Amygdala (tissue), 56 donors: ENCODE measurements around the gene VWA7.
"Not testable (repeated sequence)": the region's sequence is repeated elsewhere in the genome, so short reads cannot be mapped to it uniquely, and the experiment has no call there.

Source experiments
- DNase-seq, 56 donors: peaks; one replicate each; lab custom pipeline; 2025; lab: John Stamatoyannopoulos, UW

Gene VWA7

GRCh38 chr6:31776989-31777666 lies at the start of gene VWA7:
Gene VWA7, minus strand, starts transcription at chr6:31777328. Its CDS starts 549 bp downstream, at chr6:31776779.
- peak in 15 of 56 donors; percentile 3 to 94 (median 33) for DNase-seq

- DNase-seq = peak in 35 of 56 donors; percentile 42 to 91 (median 70)
Measured at GRCh38 chr6:31826793-31827285, 49.7 kb upstream of the VWA7 start.

- no peak for DNase-seq
Measured at GRCh38 chr6:31825553-31825952, 48.4 kb upstream of the VWA7 start.

GRCh38 chr6:31823592-31824196 lies 46.6 kb upstream of the VWA7 start:
- not testable (repeated sequence) for DNase-seq

GRCh38 chr6:31822036-31822821 lies 45.1 kb upstream of the VWA7 start:
- DNase-seq = peak in 50 of 56 donors; percentile 20 to 94 (median 71)

GRCh38 chr6:31821301-31822035 lies 44.3 kb upstream of the VWA7 start:
- peak in 42 of 56 donors; percentile 19 to 86 (median 59) for DNase-seq

GRCh38 chr6:31820399-31820798 lies 43.3 kb upstream of the VWA7 start:
- not testable (repeated sequence) for DNase-seq

- no peak for DNase-seq
Measured at GRCh38 chr6:31819871-31820299, 42.8 kb upstream of the VWA7 start.

- peak in 12 of 56 donors; percentile 11 to 75 (median 48) for DNase-seq
Measured at GRCh38 chr6:31817929-31818511, 40.9 kb upstream of the VWA7 start.

GRCh38 chr6:31817133-31817928 lies 40.2 kb upstream of the VWA7 start:
- DNase-seq = peak in 18 of 56 donors; percentile 7 to 71 (median 34)

GRCh38 chr6:31815025-31815838 lies 38.1 kb upstream of the VWA7 start, which contains the start of the genes HSPA1A and HSPA1L:
Gene HSPA1A, plus strand, starts transcription at chr6:31815543. Its CDS starts 214 bp downstream, at chr6:31815757.
Gene HSPA1L, minus strand, starts transcription at chr6:31815283. Its CDS starts 3,311 bp downstream, at chr6:31811972.
- peak; percentile 65 to 100 (median 96) for DNase-seq

GRCh38 chr6:31814677-31815024 lies 37.5 kb upstream of the VWA7 start:
- DNase-seq = peak in 55 of 56 donors; percentile 63 to 97 (median 90)

- no peak for DNase-seq
Measured at GRCh38 chr6:31813465-31813849, 36.3 kb upstream of the VWA7 start.

GRCh38 chr6:31811645-31812044 lies 34.5 kb upstream of the VWA7 start:
- no peak for DNase-seq

GRCh38 chr6:31808599-31808998 lies 31.5 kb upstream of the VWA7 start:
- DNase-seq = not testable (repeated sequence)

GRCh38 chr6:31806470-31807272 lies 29.5 kb upstream of the VWA7 start, which contains the start of gene LSM2:
Gene LSM2, minus strand, starts transcription at chr6:31806966. Its CDS starts 209 bp downstream, at chr6:31806757.
- DNase-seq = peak; percentile 52 to 98 (median 94)

- DNase-seq = no peak
Measured at GRCh38 chr6:31805939-31806469, 28.9 kb upstream of the VWA7 start.
